H1 (cell line): ENCODE data around the gene NEUROD6. TPM values are rescaled to one million over a fixed set of nuclear protein-coding genes. Genes with fewer than 3 reads are reported as not detected.

Experiments used
- BCL11A ChIP-seq, 2 experiments: IDR thresholded peaks; one replicate each; pipeline ENCODE4 v1.6.1; 2011; ENCODE audit warnings: low read depth in 2 of 2, low read length in 2 of 2, mild to moderate bottlenecking in 2 of 2
- CHD7 ChIP-seq: fragments of 300-600 bp; sonication (generic); IDR thresholded peaks from 2 replicates; pipeline ENCODE4 v1.7.1; 2012; ENCODE audit warnings: low read length, moderate library complexity, mild to moderate bottlenecking, inconsistent platforms; ENCODE audit not compliant: insufficient replicate concordance
- PHF8 ChIP-seq: fragments of 200-600 bp; sonication (generic); conservative IDR thresholded peaks from 2 replicates; pipeline ENCODE4 v1.7.1; 2012; ENCODE audit warnings: low read depth, mild to moderate bottlenecking, inconsistent platforms, low read length, moderate library complexity
- RFX5 ChIP-seq: IDR thresholded peaks from 2 replicates; pipeline ENCODE4 v1.6.1; 2011; ENCODE audit warnings: low read depth, low read length, improper control_type of control experiment, borderline replicate concordance
- polyA plus RNA-seq, 7 experiments: library from polyadenylated mRNA; depleted of rRNA in 3 of 7; stranded (reverse) in 5 of 7; unstranded in 2 of 7; fragments of >200 nt in 5 of 7; fragments of 200-250 nt in 2 of 7; gene quantifications; 1 replicate in 5 of 7; 2 replicates in 1 of 7; 4 replicates in 1 of 7; pipeline versions ENCODE4 v1.2.1 to v1.2.3, GENCODE V29; 2011 to 2013; ENCODE audit warnings: missing spikeins in 2 of 7, mixed read lengths in 2 of 7
- total RNA-seq: library from RNA; stranded (reverse); fragmentation: NEBNext Ultra II Directional; extraction: Animal tissue kit (Norgen Biotek cat#: 25700); gene quantifications from 2 replicates; pipeline ENCODE4 v1.2.1, GENCODE V29; 2021

NEUROD6 gene
- total and polyA plus RNA-seq, 2 of the 8 experiments (the other 6 are each of a cell fraction or from before 2014, with no cell fraction given), result not detected

GRCh38 chr7:31358467-31358866 is 17.9 kb upstream of the NEUROD6 start (continued):
- no peak for TF ChIP-seq CHD7
- TF ChIP-seq BCL11A (IDR thresholded peaks at IDR 0.05; ENCODE audit: low read depth in 2 of 2, low read length in 2 of 2), result no peak
- TF ChIP-seq PHF8, result no peak
- no peak for TF ChIP-seq RFX5
